Osteoblast (primary cell): ENCODE measurements around the gene MSMO1. TPM values are rescaled to one million over a fixed set of nuclear protein-coding genes. Genes with fewer than 3 reads are reported as not detected.

Experiments
- DNase-seq: peaks from one replicate; pipeline ENCODE4 v3.0.0; 2011; ENCODE audit warnings: low spot score, mixed read lengths; ENCODE audit not compliant: insufficient read length; ENCODE audit errors: missing footprints
- H2AFZ ChIP-seq: 2 replicates; pipeline ENCODE4 v1.6.0; 2011; ENCODE audit warnings: mild to moderate bottlenecking, low read length
- H3K27ac ChIP-seq: 2 replicates; pipeline ENCODE4 v1.5.1; 2011; ENCODE audit warnings: mild to moderate bottlenecking, low read depth, low read length, moderate library complexity
- H3K27me3 ChIP-seq: 2 replicates; pipeline ENCODE4 v1.6.0; 2012; ENCODE audit warnings: mild to moderate bottlenecking, control low read depth, inconsistent platforms, low read length, moderate library complexity; ENCODE audit not compliant: insufficient read depth
- H3K36me3 ChIP-seq: 2 replicates; pipeline ENCODE4 v1.5.1; 2011; ENCODE audit warnings: mild to moderate bottlenecking, low read length, control low read depth, moderate library complexity; ENCODE audit not compliant: insufficient read depth
- H3K4me1 ChIP-seq: 2 replicates; pipeline ENCODE4 v1.5.1; 2011; ENCODE audit warnings: mild to moderate bottlenecking, low read length, control low read depth, moderate library complexity; ENCODE audit not compliant: insufficient read depth
- H3K4me2 ChIP-seq: 2 replicates; pipeline ENCODE4 v1.6.0; 2011; ENCODE audit warnings: mild to moderate bottlenecking, low read length; ENCODE audit not compliant: insufficient read depth
- H3K4me3 ChIP-seq: fragments of 200-600 bp; sonication (generic); 3 replicates; pipeline ENCODE4 v1.5.1; 2012; ENCODE audit warnings: mild to moderate bottlenecking, low read length, inconsistent platforms; ENCODE audit not compliant: insufficient read depth
- H3K79me2 ChIP-seq: 2 replicates; pipeline ENCODE4 v1.6.0; 2012; ENCODE audit warnings: mild to moderate bottlenecking, low read length, control low read depth, inconsistent platforms; ENCODE audit not compliant: insufficient read depth
- H3K9me3 ChIP-seq: 2 replicates; pipeline ENCODE4 v1.5.1; 2011; ENCODE audit warnings: low read depth, low read length, control low read depth
- H4K20me1 ChIP-seq: 2 replicates; pipeline ENCODE4 v1.6.0; 2012; ENCODE audit warnings: mild to moderate bottlenecking, low read length, control low read depth; ENCODE audit not compliant: insufficient read depth
- total RNA-seq: library from RNA; depleted of rRNA; stranded (reverse); fragments of >200 nt; gene quantifications from 2 replicates; pipeline ENCODE4 v1.2.3, GENCODE V29; 2012
- TF ChIP-seq, protein P1 (sequence below): IDR thresholded peaks from 2 replicates; pipeline ENCODE4 v1.5.1; 2011; ENCODE audit warnings: mild to moderate bottlenecking, low read depth, low read length, moderate library complexity; ENCODE audit errors: extremely low read depth

Gene MSMO1
- total RNA-seq, 1 donor = 238 TPM

DNA sequence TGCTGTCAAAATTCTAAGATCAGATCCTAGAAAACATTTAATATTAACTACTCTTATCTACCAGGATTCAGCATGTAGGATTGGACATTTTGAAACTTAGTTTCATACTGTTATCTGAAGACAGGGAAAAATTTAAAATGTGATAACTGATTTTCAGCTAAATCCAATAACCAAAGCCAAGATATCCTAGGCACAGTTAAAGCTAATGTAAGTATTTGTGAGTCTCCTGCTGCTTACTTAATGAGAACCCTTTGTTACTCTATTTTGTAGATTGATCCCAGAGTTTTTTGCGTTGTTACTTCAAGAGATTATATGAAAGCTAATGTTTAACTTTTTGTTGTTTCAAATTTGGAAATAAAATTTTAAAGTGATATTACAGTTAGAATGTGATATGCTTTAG lies 53.3 kb downstream of the MSMO1 start:
- Histone ChIP-seq H3K27ac (no peak overlapping the region), H3K27me3 (peaks cover 24% of the 10 kb centered on the region), H3K79me2 (no peaks in the 10 kb centered on the region), H3K9me3 (no peaks in the 10 kb centered on the region), H3K36me3 (no peaks in the 10 kb centered on the region), H3K4me2 (no peak overlapping the region), H4K20me1 (no peaks in the 10 kb centered on the region), H3K4me1 (no peaks in the 10 kb centered on the region), H3K4me3 (no peak overlapping the region), H2AFZ (no peak overlapping the region)
- TF ChIP-seq, protein P1, sequence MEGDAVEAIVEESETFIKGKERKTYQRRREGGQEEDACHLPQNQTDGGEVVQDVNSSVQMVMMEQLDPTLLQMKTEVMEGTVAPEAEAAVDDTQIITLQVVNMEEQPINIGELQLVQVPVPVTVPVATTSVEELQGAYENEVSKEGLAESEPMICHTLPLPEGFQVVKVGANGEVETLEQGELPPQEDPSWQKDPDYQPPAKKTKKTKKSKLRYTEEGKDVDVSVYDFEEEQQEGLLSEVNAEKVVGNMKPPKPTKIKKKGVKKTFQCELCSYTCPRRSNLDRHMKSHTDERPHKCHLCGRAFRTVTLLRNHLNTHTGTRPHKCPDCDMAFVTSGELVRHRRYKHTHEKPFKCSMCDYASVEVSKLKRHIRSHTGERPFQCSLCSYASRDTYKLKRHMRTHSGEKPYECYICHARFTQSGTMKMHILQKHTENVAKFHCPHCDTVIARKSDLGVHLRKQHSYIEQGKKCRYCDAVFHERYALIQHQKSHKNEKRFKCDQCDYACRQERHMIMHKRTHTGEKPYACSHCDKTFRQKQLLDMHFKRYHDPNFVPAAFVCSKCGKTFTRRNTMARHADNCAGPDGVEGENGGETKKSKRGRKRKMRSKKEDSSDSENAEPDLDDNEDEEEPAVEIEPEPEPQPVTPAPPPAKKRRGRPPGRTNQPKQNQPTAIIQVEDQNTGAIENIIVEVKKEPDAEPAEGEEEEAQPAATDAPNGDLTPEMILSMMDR = no peak
- DNase-seq = peak; percentile 22

DNA sequence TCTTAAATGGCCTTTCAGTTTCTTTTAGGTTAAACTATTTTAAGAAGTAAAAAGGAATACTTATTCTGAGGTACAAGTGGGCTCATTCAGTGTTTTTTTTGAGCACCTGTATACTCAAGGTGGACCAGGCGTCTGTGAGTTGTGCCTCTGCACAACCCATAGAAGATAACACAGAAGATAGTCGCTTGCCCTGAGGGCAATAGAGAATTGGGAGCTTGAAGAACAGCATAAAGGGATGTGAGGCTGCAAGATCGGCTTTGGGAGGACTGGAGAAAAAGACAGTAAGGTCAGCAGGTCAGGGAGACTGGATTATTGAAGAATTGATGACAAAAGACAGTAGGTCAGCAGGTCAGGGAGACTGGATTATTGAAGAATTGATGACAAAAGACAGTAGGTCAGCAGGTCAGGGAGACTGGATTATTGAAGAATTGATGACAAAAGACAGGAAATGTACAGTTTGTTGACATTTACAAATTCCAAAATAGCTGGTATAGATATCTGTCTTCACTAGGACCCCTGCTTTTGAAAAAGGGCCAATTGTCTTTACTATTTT lies 54.4 kb downstream of the MSMO1 start:
- no peaks in the 10 kb centered on the region for H3K36me3 ChIP-seq
- no peak for DNase-seq
- H4K20me1 ChIP-seq = no peaks in the 10 kb centered on the region
- no peak overlapping the region for H3K4me2 ChIP-seq
- peaks cover 22% of the 10 kb centered on the region for H3K27me3 ChIP-seq
- H3K9me3 ChIP-seq = no peaks in the 10 kb centered on the region
- TF ChIP-seq, protein P1 = no peak
- H3K27ac ChIP-seq = no peak overlapping the region
- no peak overlapping the region for H2AFZ ChIP-seq
- H3K4me1 ChIP-seq = no peaks in the 10 kb centered on the region
- H3K79me2 ChIP-seq = no peaks in the 10 kb centered on the region
- no peak overlapping the region for H3K4me3 ChIP-seq

DNA sequence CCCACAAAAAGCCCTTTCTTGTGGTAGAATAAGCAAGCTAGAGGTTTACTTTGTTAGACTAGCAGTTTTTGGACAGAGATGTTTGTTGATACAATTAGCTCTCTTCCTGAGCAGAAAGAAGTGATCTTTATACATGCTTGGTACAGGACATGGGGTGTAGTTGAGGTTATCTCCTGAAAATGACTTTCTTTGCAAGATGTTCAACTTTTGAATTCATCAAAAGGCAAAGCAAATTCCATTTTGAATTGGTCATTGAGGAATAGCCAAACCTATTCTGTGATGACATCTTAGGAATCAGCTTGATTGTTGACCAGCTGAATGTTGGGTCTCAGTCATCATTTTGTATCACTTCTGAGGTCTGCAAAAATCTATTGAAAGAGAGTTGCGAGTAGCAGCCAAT lies 55.2 kb downstream of the MSMO1 start:
- H4K20me1 ChIP-seq = no peaks in the 10 kb centered on the region
- H2AFZ ChIP-seq = no peak overlapping the region
- no peak overlapping the region for H3K4me3 ChIP-seq
- no peaks in the 10 kb centered on the region for H3K9me3 ChIP-seq
- H3K4me2 ChIP-seq = no peak overlapping the region
- no peaks in the 10 kb centered on the region for H3K36me3 ChIP-seq
- H3K79me2 ChIP-seq = no peaks in the 10 kb centered on the region
- peaks cover 15% of the 10 kb centered on the region for H3K27me3 ChIP-seq
- DNase-seq = no peak
- TF ChIP-seq, protein P1 = no peak
- H3K4me1 ChIP-seq = no peaks in the 10 kb centered on the region
- no peak overlapping the region for H3K27ac ChIP-seq

DNA sequence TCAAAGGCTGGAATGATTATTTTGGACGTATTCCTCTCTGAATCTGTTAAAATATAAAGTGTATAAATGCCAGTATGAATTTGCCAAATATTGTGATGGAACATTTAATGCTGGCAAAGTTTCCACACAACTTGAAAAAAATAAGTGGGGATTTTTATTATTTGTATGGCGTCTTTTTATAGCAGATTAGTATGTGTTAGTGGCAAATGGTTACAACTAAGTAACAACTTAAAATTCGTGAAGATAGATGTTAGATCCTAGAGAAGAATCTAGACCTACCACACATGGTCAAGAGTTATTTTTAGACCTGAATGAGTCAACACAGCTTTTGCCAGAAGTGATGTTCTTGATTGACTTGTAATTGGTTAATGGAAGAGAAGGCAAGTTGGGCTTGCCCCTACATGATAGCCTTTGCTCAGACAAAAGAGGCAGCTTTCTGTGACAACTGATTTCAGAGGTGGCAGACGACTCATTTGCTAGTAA lies 56.2 kb downstream of the MSMO1 start:
- TF ChIP-seq, protein P1 = no peak
- Histone ChIP-seq H3K27me3 (peaks cover 5% of the 10 kb centered on the region), H3K79me2 (no peaks in the 10 kb centered on the region), H3K4me2 (no peak overlapping the region), H3K36me3 (no peaks in the 10 kb centered on the region), H2AFZ (no peak overlapping the region), H3K27ac (no peak overlapping the region), H4K20me1 (no peaks in the 10 kb centered on the region), H3K9me3 (no peaks in the 10 kb centered on the region), H3K4me3 (no peak overlapping the region), H3K4me1 (no peaks in the 10 kb centered on the region)
- no peak for DNase-seq
